Kidney (tissue), 14 donors: ENCODE results near the gene GAS6. TPM values are rescaled to one million over a fixed set of nuclear protein-coding genes. Genes with fewer than 3 reads are reported as not detected.
A peak's percentile ranks its signal among the peaks of the same experiment; 100 is the strongest.

ENCODE experiments used
- DNase-seq, 5 donors: peaks; one replicate each; pipeline ENCODE4 v3.0.0-alpha.2; 2013 to 2020
- FAIRE-seq: peaks from 2 replicates; lab custom pipeline; 2012; peaks lifted over from hg19 to GRCh38; lab: Jason Lieb, UNC
- H3K27ac ChIP-seq, 2 donors: one replicate each; pipeline ENCODE4 v1.7.0; 2013; ENCODE audit warnings: low read depth in 2 of 2, low read length in 2 of 2, inconsistent platforms in 1 of 2
- H3K27me3 ChIP-seq: one replicate; pipeline ENCODE4 v1.7.1; 2013; ENCODE audit warnings: low read length, inconsistent platforms; ENCODE audit not compliant: control insufficient read depth, insufficient read depth
- H3K36me3 ChIP-seq, 3 donors: one replicate each; pipeline versions ENCODE4 v1.7.0 to v1.7.1; 2013; ENCODE audit warnings: low read length in 3 of 3, control low read depth in 1 of 3, inconsistent platforms in 1 of 3; ENCODE audit not compliant: insufficient read depth in 3 of 3, control insufficient read depth in 2 of 3
- H3K4me1 ChIP-seq, 3 donors: one replicate each; pipeline versions ENCODE4 v1.7.0 to v1.7.1; 2013; ENCODE audit warnings: low read length in 3 of 3, inconsistent platforms in 1 of 3, low read depth in 1 of 3; ENCODE audit not compliant: control insufficient read depth in 2 of 3, insufficient read depth in 2 of 3
- H3K4me3 ChIP-seq, 3 donors: one replicate each; pipeline versions ENCODE4 v1.7.0 to v1.8.1; 2013; ENCODE audit warnings: low read length in 3 of 3, control low read depth in 1 of 3, inconsistent platforms in 1 of 3
- H3K9ac ChIP-seq, 3 donors: one replicate each; pipeline versions ENCODE4 v1.7.0 to v1.7.1; 2013; ENCODE audit warnings: low read length in 3 of 3, control low read depth in 1 of 3, inconsistent platforms in 1 of 3
- H3K9me3 ChIP-seq, 3 donors: one replicate each; pipeline versions ENCODE4 v1.7.0 to v1.7.1; 2013; ENCODE audit warnings: low read length in 3 of 3, control low read depth in 1 of 3, inconsistent platforms in 1 of 3; ENCODE audit not compliant: control insufficient read depth in 2 of 3, insufficient read depth in 1 of 3
- intact Hi-C: fragments of 100-400 bp; cut with DNase I; formaldehyde crosslinking; loops from one replicate; pipeline ENCODE4 v1.11.1; 2022
- polyA plus RNA-seq: library from polyadenylated mRNA; stranded (reverse); fragments of 350-450 nt; fragmentation: Illumina TruSeq; extraction: RNeasy Lipid Tissue Mini Kit (QIAGEN cat#74804); gene quantifications from one replicate; pipeline ENCODE4 v1.2.3, GENCODE V29; 2014; ENCODE audit warnings: low read depth, low replicate concordance; ENCODE audit not compliant: insufficient read depth
- total RNA-seq: library from RNA; stranded (reverse); fragmentation: NEBNext Ultra II Directional; extraction: Animal tissue kit (Norgen Biotek cat#: 25700); gene quantifications from one replicate; pipeline ENCODE4 v1.2.1, GENCODE V29; 2021
- TF ChIP-seq, protein P1 (sequence below): IDR thresholded peaks from 3 replicates; pipeline ENCODE4 v1.5.1; 2012; ENCODE audit warnings: mild to moderate bottlenecking, moderate library complexity, borderline replicate concordance; ENCODE audit not compliant: insufficient read depth; ENCODE audit errors: extremely low read depth
- donor health status: control.
- donor health status: control.
- donor health status: control.
- donor health status: control.
- donor health status: control.
- donor health status: DM: yes; HTN: yes; CAD: no.
- donor health status: Normal renal cell carcinoma (clear cell type).

The GAS6 gene
- total and polyA plus RNA-seq, 2 donors from 2014 or later, result 83.5 to 135 TPM

- no peak overlapping the region for H3K9ac ChIP-seq
- H3K4me3 ChIP-seq, result no peak overlapping the region
- H3K4me1 ChIP-seq, result peaks cover 0 to 10% (median 4%) of the 10 kb centered on the region in 3 donors
- TF ChIP-seq, protein P1, sequence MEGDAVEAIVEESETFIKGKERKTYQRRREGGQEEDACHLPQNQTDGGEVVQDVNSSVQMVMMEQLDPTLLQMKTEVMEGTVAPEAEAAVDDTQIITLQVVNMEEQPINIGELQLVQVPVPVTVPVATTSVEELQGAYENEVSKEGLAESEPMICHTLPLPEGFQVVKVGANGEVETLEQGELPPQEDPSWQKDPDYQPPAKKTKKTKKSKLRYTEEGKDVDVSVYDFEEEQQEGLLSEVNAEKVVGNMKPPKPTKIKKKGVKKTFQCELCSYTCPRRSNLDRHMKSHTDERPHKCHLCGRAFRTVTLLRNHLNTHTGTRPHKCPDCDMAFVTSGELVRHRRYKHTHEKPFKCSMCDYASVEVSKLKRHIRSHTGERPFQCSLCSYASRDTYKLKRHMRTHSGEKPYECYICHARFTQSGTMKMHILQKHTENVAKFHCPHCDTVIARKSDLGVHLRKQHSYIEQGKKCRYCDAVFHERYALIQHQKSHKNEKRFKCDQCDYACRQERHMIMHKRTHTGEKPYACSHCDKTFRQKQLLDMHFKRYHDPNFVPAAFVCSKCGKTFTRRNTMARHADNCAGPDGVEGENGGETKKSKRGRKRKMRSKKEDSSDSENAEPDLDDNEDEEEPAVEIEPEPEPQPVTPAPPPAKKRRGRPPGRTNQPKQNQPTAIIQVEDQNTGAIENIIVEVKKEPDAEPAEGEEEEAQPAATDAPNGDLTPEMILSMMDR, result no peak
- H3K27me3 ChIP-seq, result no peaks in the 10 kb centered on the region
- no peak overlapping the region for H3K27ac ChIP-seq
- peak in 1 of 5 donors; percentile 58 for DNase-seq
- H3K9me3 ChIP-seq, result no peaks in the 10 kb centered on the region
- intact Hi-C loops, result no loop called here
- H3K36me3 ChIP-seq, result peaks cover 0 to 6% (median 6%) of the 10 kb centered on the region in 3 donors
- no peak for FAIRE-seq
Observed at GRCh38 chr13:113843864-113844556, 19.9 kb downstream of the GAS6 start.

DNA sequence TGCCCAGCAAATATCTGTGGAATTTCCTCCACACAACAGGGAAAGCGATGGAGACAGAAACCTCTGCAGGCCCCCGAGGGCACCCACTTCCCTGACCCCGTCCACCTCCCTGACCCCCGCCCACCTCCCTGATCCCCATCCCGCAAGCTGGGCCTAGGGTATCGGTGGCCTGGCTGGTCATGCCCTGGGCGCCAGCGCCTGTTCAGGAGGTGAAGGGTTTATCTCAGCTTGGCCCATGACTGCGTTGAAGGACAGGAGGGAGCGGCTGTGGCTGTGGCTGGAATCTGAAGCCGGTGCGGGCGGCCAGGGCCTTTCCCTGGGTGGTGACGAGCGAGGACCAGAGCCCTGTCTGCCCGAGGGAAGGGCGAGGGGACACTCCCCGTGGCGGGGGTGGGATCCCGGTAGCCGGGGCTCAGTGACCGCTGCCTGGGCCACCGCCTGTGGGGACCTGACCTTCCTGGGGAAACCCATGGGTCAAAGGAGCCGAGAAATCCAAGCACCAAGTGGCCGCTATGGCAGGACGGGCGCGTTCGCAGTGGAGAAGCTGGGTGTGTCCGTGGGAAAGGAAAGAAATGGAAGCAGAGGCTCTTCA, 20.7 kb downstream of the GAS6 start:
- Histone ChIP-seq H3K4me1 (peaks cover 0 to 16% (median 6%) of the 10 kb centered on the region in 3 donors), H3K4me3 (no peak overlapping the region)
- DNase-seq, result peak in 2 of 5 donors; percentile 48 to 71

DNA sequence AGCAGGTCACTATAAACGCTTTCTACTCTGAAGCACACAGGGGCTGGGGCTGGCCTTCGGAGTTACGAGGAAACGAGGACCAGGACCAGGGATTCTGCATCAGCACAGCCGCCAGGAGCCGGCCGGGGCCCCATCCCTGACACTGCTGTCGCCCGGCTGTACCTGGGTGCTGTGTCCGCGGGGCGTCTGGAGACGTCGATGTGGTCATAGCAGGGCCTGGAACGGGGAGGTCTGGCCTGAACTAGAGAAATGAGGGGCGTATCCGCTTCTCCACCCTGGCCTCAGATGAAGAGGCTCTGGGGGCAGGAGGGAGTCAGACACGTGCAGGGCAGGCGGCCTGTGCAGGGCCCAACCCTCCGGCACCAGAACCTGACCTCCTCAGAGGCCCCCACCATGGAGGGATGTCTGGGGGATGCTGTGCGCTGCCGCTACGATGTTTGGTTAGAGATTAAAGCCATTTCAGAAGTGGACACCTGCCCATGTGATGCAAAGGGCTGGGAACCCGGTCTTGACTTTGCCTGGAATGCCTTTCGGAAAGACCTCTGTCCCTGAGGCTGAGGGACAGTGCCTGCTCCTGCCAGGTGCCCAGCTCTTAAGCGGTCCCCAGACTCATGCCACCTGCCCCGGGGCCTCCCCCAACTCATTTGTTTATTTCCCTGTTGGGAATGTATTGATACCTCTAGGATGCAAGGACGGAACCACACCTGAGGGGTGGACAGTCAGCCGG, 21.4 kb downstream of the GAS6 start:
- no peak overlapping the region for H3K9ac ChIP-seq
- no peak for FAIRE-seq
- H3K4me3 ChIP-seq, result no peak overlapping the region
- no peak overlapping the region for H3K27ac ChIP-seq
- H3K4me1 ChIP-seq, result peaks cover 0 to 21% (median 8%) of the 10 kb centered on the region in 3 donors
- TF ChIP-seq, protein P1, result no peak
- peak in 1 of 5 donors; percentile 62 for DNase-seq
- peaks cover 0 to 6% (median 6%) of the 10 kb centered on the region in 3 donors for H3K36me3 ChIP-seq
- no peaks in the 10 kb centered on the region for H3K27me3 ChIP-seq
- intact Hi-C loops, result no loop called here
- no peaks in the 10 kb centered on the region for H3K9me3 ChIP-seq

More for the DNA sequence above, 20.7 kb downstream of the GAS6 start:
- Histone ChIP-seq H3K9ac (no peak overlapping the region), H3K27ac (no peak overlapping the region), H3K27me3 (no peaks in the 10 kb centered on the region), H3K9me3 (no peaks in the 10 kb centered on the region), H3K36me3 (peaks cover 0 to 6% (median 6%) of the 10 kb centered on the region in 3 donors)
- intact Hi-C loops, result no loop called here
- TF ChIP-seq, protein P1, result no peak
- no peak for FAIRE-seq
